Midbrain (tissue), 1 donor: ENCODE results near the gene POC5.
"Not testable (repeated sequence)": the region's sequence is repeated elsewhere in the genome, so short reads cannot be mapped to it uniquely, and the experiment has no call there.

Experiments used
- DNase-seq: peaks from one replicate; lab custom pipeline; 2025; lab: John Stamatoyannopoulos, UW

POC5 gene

GRCh38 chr5:75706016-75706415, 11.2 kb downstream of the POC5 start:
- DNase-seq: no peak

GRCh38 chr5:75701856-75702255, 15.4 kb downstream of the POC5 start:
- no peak for DNase-seq

DNA sequence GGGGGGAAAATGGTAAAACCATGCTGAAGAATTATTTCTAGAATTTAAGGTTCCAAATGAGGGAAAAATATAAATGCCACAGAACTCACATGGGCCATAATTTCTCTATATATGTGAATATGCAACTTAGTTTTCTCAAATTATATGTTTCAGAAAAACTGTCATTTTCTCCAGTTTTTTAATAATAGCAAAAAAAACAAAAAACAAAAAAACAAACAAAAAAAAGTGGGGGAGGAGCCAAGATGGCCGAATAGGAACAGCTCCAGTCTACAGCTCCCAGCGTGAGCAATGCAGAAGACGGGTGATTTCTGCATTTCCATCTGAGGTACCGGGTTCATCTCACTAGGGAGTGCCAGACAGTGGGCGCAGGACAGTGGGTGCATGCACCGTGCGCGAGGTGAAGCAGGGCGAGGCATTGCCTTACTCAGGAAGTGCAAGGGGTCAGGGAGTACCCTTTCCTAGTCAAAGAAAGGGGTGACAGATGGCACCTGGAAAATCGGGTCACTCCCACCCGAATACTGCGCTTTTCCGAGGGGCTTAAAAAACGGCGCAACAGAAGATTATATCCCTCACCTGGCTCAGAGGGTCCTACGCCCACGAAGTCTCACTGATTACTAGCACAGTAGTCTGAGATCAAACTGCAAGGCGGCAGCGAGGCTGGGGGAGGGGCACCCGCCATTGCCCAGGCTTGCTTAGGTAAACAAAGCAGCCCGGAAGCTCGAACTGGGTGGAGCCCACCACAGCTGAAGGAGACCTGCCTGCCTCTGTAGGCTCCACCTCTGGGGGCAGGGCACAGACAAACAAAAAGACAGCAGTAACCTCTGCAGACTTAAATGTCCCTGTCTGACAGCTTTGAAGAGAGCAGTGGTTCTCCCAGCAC, 21.5 kb downstream of the POC5 start:
- not testable (repeated sequence) for DNase-seq

DNA sequence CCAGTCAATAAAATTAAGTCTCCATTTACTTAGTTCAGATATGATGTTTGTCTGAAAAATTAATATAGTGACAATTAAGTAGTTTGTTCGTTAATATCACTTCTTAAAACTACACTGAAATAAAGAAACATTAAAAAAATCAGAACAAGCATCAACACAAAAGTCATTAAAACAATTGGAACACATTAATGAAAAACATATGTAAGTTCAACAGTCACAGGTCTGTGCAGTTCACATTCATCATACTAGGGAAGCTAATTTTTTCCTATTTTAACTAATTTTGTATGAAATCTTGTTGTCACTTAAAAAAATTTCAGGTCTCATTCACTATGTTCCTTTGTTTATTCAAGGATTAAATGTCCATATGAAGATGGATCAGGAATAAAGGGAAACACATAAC, 22.5 kb downstream of the POC5 start:
- no peak for DNase-seq

- DNase-seq: no peak
Measured at GRCh38 chr5:75690669-75691068, 26.6 kb downstream of the POC5 start.

GRCh38 chr5:75686480-75686879, 30.8 kb downstream of the POC5 start:
- no peak for DNase-seq

GRCh38 chr5:75685141-75685540, 32.1 kb downstream of the POC5 start:
- DNase-seq: no peak

- DNase-seq: peak; percentile 51
Measured at GRCh38 chr5:75681125-75681830, 36.0 kb downstream of the POC5 start.

DNA sequence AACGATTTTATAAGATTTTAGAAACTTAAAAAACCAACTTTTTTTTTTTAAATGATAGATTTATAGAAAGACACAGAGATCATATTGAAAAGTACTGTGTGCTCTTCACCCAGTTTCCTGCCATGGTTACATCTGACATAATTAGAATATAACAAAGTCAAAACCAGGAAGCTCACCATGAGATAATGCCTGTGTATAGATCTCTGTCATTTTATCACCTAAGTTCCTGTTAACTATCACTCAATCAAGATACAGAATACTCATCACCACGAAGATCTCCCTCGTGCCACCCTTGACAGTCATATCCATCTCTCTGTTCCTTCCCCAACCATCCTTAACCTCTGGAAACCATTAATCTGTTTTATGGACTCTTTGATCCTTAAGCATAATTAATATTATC, 39.1 kb downstream of the POC5 start:
- no peak for DNase-seq

- DNase-seq: no peak
Measured at GRCh38 chr5:75677607-75678006, 39.6 kb downstream of the POC5 start.

DNA sequence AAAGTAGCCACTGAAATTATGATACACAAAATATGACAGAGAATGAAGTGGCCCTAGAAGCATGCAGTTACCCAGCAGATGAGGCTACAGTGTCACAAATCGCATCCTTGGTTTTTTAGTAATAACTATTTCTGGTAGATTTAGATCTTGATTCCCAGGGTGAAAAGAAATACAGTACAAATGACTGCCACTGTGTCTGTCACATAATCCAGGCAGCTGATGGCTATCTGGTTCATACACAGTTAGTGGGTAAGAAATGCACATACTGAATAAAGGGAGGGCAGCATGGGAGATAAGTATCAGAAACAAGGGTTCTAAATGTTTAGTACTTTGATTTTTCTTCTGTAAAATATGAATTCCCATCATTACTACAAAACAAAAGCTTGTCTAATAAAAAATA, 41.5 kb downstream of the POC5 start:
- DNase-seq: no peak

DNA sequence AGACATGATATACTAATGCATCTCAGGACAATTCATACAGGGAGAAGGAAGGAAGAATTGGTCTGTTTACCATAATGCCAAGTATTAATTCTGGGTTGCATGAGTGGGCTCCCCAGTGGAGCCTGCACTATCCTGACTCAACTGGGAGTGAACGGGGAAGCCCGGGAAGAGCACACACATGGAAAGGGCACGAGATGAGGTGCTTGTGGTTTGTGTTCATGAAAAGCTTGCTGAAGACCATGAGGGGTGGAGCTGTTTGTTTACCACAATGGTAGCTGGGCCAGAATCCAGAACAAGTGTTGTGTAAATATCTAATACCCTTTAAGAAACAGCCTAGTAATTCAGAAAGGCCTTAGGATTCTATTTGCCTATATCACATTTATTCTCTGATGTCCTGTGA, 44.6 kb downstream of the POC5 start:
- DNase-seq: no peak

DNA sequence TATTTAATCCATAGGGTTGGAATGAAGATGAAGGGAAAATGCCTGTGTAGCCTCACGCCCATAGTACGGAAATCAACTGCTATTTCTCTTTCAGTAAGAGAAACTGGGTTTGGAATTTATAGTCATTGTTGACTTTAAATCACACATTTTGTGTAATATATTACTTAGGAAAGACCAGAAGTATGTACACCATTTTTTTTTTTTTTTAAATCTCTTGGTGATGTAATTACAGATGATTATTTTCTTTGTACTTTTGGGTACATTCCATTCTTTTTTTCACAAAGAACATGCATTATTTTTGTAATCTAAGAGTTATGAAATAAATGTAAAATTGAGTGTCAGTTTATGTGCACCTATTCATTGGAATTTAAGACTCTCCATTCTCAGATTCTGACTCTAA, 45.7 kb downstream of the POC5 start:
- no peak for DNase-seq

GRCh38 chr5:75670577-75670976, 46.7 kb downstream of the POC5 start:
- no peak for DNase-seq

DNA sequence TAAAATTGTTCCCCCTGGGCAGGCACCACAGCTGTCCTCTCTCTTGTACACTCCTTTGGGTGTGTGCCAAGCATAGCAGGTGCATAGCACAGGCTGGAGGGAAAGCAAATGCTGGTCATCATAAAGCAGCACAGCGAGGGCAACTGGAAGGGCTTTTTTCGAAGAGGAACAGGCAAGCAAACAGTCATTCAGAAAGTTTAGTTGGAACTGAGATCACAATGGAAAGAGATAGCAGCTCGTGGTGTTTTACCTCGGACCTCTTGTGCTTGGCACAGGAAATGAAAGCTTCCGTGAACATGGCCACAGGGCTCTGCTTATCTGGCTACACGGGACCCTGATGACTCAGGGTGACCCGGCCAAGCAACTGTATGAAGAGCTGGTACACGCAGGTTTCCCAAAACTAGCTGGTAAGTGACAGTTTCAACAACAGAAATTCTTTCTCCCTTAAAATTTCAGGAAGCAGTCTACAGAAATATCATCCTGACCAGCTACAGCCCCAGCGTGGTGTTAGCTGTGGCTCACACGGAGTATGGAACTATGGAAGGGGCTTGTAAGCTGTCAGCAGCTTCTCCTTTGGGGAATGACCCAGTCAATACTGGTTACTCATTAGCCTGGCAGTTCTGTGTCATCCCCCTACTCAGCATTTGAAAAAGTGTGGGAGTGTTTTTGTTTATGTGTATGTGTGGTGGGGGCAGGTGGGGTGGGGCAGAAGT, 48.1 kb downstream of the POC5 start:
- peak; percentile 20 for DNase-seq

GRCh38 chr5:75668445-75668844, 48.8 kb downstream of the POC5 start:
- no peak for DNase-seq

DNA sequence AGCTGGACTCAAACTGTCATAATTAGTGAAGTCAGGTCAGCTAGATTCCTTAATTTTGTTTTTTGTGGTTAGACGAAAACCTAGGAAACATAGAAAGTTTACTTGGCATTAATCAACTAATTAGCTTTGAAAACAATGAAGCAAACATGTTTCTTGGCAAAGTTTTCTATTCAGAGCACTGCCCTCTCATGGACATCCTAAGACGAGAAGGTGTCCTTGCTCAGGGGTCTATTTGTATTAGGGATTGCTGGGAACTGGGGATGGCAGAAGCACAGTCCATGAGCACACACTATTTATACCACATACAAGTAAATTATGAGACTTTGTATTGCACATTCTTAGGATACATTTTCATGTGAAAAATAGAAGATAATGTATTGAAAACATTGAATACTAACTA, 49.7 kb downstream of the POC5 start:
- peak; percentile 6 for DNase-seq

DNA sequence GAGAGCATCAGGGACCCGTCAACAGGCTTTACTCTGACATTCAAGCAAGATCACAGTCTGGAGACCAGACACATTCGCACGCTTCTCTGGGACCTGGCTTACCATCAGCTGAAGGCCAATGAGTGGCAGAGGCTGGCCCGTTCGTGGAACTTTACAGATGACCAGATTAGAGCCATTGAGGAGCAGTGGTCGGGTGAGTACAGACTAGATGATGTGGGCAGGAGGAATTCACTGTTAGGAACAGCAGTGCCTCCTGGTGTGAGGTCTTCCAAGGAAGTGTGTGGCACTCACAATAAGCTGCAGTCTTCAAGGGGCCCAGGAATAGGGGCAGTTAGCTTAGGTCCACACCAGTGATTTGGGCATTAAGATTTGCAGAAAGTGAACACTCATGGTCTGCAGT, 50.4 kb downstream of the POC5 start:
- no peak for DNase-seq

DNA sequence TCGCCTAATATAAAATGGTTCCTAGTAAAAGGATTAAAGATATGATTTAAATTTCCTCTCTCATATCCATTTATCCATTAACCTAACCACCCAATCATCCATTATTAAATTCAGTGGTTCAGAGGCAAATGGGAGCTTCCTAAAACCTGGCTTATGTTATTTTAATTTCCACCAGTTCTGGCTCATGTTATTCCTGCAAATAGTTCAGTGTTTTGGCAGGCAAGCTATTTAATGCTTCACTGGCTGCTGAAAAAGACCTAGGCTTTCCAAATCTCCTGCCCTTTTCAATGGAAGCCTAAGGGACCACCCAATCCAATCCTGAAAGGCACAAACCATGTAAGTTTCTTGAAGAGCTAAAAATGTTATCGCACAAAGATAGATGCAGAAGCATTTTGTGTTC, 52.3 kb downstream of the POC5 start:
- DNase-seq: no peak

- DNase-seq: peak; percentile 15
Measured at GRCh38 chr5:75663579-75664284, 53.5 kb downstream of the POC5 start.

- no peak for DNase-seq
Measured at GRCh38 chr5:75662061-75662460, 55.2 kb downstream of the POC5 start.
